Lower leg skin (tissue), 3 donors: ENCODE data around the gene CPSF6.

ENCODE experiments used
- CTCF ChIP-seq, 3 donors: fragments of 450-650 bp; IDR thresholded peaks; one replicate each; pipeline ENCODE4 v1.5.1; 2016; ENCODE audit warnings: antibody characterized with exemption in 3 of 3, mild to moderate bottlenecking in 3 of 3, moderate library complexity in 2 of 3
- POLR2A ChIP-seq, 2 donors: fragments of 450-650 bp; IDR thresholded peaks; one replicate each; pipeline ENCODE4 v1.6.1; 2016 to 2017; ENCODE audit warnings: antibody characterized with exemption in 2 of 2, mild to moderate bottlenecking in 1 of 2, moderate library complexity in 1 of 2

DNA sequence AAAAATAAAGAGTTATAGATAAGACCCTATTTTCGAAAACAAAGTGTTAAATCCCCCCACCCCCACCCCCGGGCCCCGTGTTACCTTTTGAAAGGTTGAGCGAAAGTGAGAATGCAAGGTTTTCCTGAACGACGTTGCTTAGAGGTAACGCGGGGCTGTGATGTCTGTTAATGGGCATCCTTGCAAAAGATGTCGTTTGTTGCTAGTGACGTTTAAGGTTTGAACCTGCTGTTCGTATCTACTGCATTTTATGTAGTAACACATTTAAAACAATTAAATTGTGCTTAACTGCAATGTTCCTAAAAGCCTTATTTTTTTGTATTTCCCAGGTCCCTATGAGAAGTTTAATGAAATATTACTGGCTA lies 1.2 kb downstream of the CPSF6 start:
- TF ChIP-seq CTCF (IDR thresholded peaks at IDR 0.05) (no peak), POLR2A (IDR thresholded peaks at IDR 0.05) (no peak)
